GM12878 (cell line): ENCODE data around the gene PHRF1. TPM values are rescaled to one million over a fixed set of nuclear protein-coding genes. Genes with fewer than 3 reads are reported as not detected.

Experiments
- ATAC-seq: fragments of 200-7000 bp; cut with Tn5 transposase; 3 replicates; pipeline ENCODE4 v1.9.1; 2020; ENCODE audit warnings: mild to moderate bottlenecking, moderate library complexity
- BruUV-seq: library from RNA; stranded (reverse); fragments of 400-500 nt; replicated peaks from 2 replicates; lab custom pipeline; 2021; lab: Mats Ljungman, UMichigan
- CTCF ChIA-PET: fragments of 300-600 bp; sonication (Branson Sonifier 250); formaldehyde crosslinking; extraction: SDS; loops from one replicate; lab custom pipeline; 2021; ENCODE audit warnings: inconsistent platforms; lab: Yijun Ruan, JAX
- POLR2A ChIA-PET: fragments of 350-600 bp; formaldehyde crosslinking; extraction: SDS; loops from one replicate; lab custom pipeline; 2021; ENCODE audit warnings: inconsistent platforms; lab: Charles Lee
- RAD21 ChIA-PET: fragments of 300-600 bp; sonication (Branson Sonifier 250); formaldehyde crosslinking; loops from one replicate; lab custom pipeline; 2023; ENCODE audit warnings: antibody characterized with exemption; ENCODE audit not compliant: unreplicated experiment; lab: Charles Lee
- SMC1A ChIA-PET: fragments of 300-600 bp; sonication (Branson Sonifier 250); formaldehyde crosslinking; loops from one replicate; lab custom pipeline; 2023; ENCODE audit not compliant: unreplicated experiment, uncharacterized antibody; lab: Charles Lee
- DNase-seq: peaks from one replicate; pipeline ENCODE4 v3.0.0-alpha.2; 2011; ENCODE audit warnings: low read depth, low spot score
- FAIRE-seq: peaks from 3 replicates; lab custom pipeline; 2011; peaks lifted over from hg19 to GRCh38; lab: Jason Lieb, UNC
- H2AFZ ChIP-seq: 2 replicates; pipeline ENCODE4 v1.6.0; 2011; ENCODE audit warnings: low read depth, low read length, control low read depth; ENCODE audit not compliant: control insufficient read depth
- H3K27ac ChIP-seq: 2 replicates; pipeline ENCODE4 v1.5.1; 2011; ENCODE audit warnings: control low read depth; ENCODE audit not compliant: control insufficient read depth, insufficient read depth
- H3K27me3 ChIP-seq, 2 experiments: replicated peaks in 1 of 2; 2 replicates each; pipeline versions ENCODE4 v1.6.0 to v1.6.1; 2011; ENCODE audit warnings: low read length in 1 of 2; ENCODE audit not compliant: control insufficient read depth in 2 of 2, insufficient read depth in 2 of 2
- H3K36me3 ChIP-seq, 2 experiments: 2 replicates each; pipeline ENCODE4 v1.5.1; 2011; ENCODE audit warnings: low read length in 1 of 2; ENCODE audit not compliant: control insufficient read depth in 2 of 2, insufficient read depth in 2 of 2
- H3K4me1 ChIP-seq: 2 replicates; pipeline ENCODE4 v1.6.1; 2011; ENCODE audit warnings: mild to moderate bottlenecking, low read length, moderate library complexity, mixed read lengths; ENCODE audit not compliant: control insufficient read depth, insufficient read depth
- H3K4me2 ChIP-seq: 2 replicates; pipeline ENCODE4 v1.6.0; 2011; ENCODE audit warnings: control low read depth; ENCODE audit not compliant: control insufficient read depth, insufficient read depth
- H3K4me3 ChIP-seq: fragments of 200-600 bp; sonication (generic); 2 replicates; pipeline ENCODE4 v1.5.1; 2016
- H3K79me2 ChIP-seq: 2 replicates; pipeline ENCODE4 v1.6.0; 2011; ENCODE audit warnings: low read length; ENCODE audit not compliant: control insufficient read depth, insufficient read depth
- H3K9ac ChIP-seq: 2 replicates; pipeline ENCODE4 v1.8.0; 2011; ENCODE audit warnings: low read length, control low read depth, mixed read lengths; ENCODE audit not compliant: control insufficient read depth, insufficient read depth
- H3K9me3 ChIP-seq: replicated peaks from 3 replicates; pipeline ENCODE4 v1.5.1; 2011; ENCODE audit warnings: mild to moderate bottlenecking, low read length; ENCODE audit not compliant: control insufficient read depth, insufficient read depth
- H4K20me1 ChIP-seq: 2 replicates; pipeline ENCODE4 v1.6.0; 2011; ENCODE audit not compliant: control insufficient read depth, insufficient read depth
- CREB1 ChIP-seq: IDR thresholded peaks from 2 replicates; pipeline ENCODE4 v1.6.1; 2012; ENCODE audit warnings: low read depth, mild to moderate bottlenecking, inconsistent platforms
- EP300 ChIP-seq, 2 experiments: fragments of 150-350 bp in 1 of 2; IDR thresholded peaks; 2 replicates each; pipeline ENCODE4 v1.6.1; 2011 to 2012; ENCODE audit warnings: low read depth in 2 of 2, low read length in 2 of 2, borderline replicate concordance in 1 of 2, improper control_type of control experiment in 1 of 2, inconsistent platforms in 1 of 2; ENCODE audit not compliant: control insufficient read depth in 1 of 2
- FOXM1 ChIP-seq: IDR thresholded peaks from 2 replicates; pipeline ENCODE4 v1.6.1; 2012; ENCODE audit warnings: low read depth, mild to moderate bottlenecking, inconsistent platforms, low read length, moderate library complexity
- RFX5 ChIP-seq: IDR thresholded peaks from 2 replicates; pipeline ENCODE4 v1.6.1; 2011; ENCODE audit warnings: low read depth, low read length, improper control_type of control experiment
- ZNF217 ChIP-seq: fragments of 450-650 bp; IDR thresholded peaks from 2 replicates; pipeline ENCODE4 v1.6.1; 2017; ENCODE audit warnings: antibody characterized with exemption, mild to moderate bottlenecking
- WGBS: methylation state at CpG from one replicate; pipeline ENCODE4 v1.1.6; 2016; ENCODE audit warnings: low lambda C conversion rate; ENCODE audit not compliant: insufficient replicate concordance, insufficient coverage; ENCODE audit errors: missing lambda C conversion rate; 5-methylcytosine and 5-hydroxymethylcytosine counted together
- in situ Hi-C: fragments of 300-500 bp; cut with MboI; formaldehyde crosslinking; loops from 9 replicates; pipeline ENCODE4 v1.14.3; 2018; ENCODE audit warnings: mixed read lengths
- intact Hi-C: fragments of 100-400 bp; cut with micrococcal nuclease; formaldehyde crosslinking; loops from one replicate; pipeline ENCODE4 v1.14.2; 2022; ENCODE audit not compliant: unreplicated experiment
- polyA plus RNA-seq, 11 experiments: library from polyadenylated mRNA; depleted of rRNA in 4 of 11; unstranded in 6 of 11; stranded (reverse) in 5 of 11; fragments of >200 nt; fragmentation: Nextera tagmentation in 4 of 11; fragmentation: Illumina TruSeq in 1 of 11; extraction: Ambion mirVana in 4 of 11; extraction: Trizol in 1 of 11; gene quantifications; 1 replicate in 1 of 11; 2 replicates in 10 of 11; pipeline versions ENCODE4 v1.2.1 to v1.2.3, GENCODE V29; 2011 to 2016; ENCODE audit warnings: inconsistent platforms in 2 of 11, missing spikeins in 2 of 11, low read depth in 1 of 11
- total RNA-seq, 4 experiments: library from RNA; depleted of rRNA in 3 of 4; stranded (reverse); fragments of >200 nt in 3 of 4; fragmentation: Illumina TruSeq in 1 of 4; extraction: Trizol in 1 of 4; gene quantifications; 2 replicates each; pipeline versions ENCODE4 v1.2.1 to v1.2.3, GENCODE V29; 2013 to 2021
- TF ChIP-seq, protein P1 (sequence below): IDR thresholded peaks from 2 replicates; pipeline ENCODE4 v1.6.1; 2011; ENCODE audit warnings: mild to moderate bottlenecking, low read depth, low read length, moderate library complexity; ENCODE audit not compliant: insufficient replicate concordance

Gene PHRF1
- total and polyA plus RNA-seq, 10 of the 15 experiments (the other 5 are each of a cell fraction or from before 2014, with no cell fraction given) = 0.13 to 43.5 (median 15.1) TPM

DNA sequence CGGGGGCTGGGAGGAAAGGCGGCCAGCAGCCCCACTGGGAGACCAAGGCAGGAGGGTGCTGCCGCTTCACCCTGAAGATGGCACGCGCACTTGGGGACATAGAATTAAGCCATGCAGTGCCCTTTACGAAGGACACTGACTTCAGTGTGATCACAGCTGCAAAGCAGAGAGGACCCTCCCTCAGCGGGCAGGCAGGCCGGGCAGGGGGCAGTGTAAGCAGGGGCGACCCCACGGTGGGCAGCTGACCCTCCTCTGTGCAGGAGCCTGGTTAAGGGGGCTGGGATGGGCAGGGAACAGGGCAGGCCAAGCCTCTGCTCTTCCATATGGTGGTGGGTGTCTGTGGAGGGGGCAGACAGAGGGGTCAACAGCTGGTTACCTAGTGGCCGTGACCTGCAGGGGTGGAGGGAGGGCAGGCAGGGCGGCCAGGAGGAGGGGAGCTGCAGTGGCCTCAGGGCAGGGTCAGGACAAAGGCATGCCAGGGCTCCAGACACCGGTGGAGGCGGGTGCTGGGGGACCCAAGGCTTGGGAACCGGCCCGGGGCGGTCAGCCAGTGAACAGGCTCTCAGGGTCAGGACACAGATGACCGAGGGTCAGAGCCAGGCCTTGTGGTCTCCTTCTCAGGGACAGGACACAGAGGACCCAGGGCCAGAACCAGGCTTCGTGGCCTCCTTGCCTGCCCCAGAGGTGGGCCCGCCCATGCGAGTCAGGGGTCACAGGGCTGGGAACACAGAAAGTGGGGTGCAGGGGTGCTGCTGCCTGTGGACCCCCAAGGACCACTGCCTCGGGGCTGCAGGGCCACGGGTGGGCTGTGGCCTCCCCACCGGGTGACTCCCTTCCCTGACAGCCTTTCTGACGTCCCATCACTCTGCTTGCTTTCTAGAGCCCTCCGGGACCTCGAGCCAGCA is 22.9 kb upstream of the PHRF1 start:
- Histone ChIP-seq H3K36me3 (no peaks in the 10 kb centered on the region), H4K20me1 (no peaks in the 10 kb centered on the region), H3K4me1 (no peaks in the 10 kb centered on the region), H3K79me2 (no peaks in the 10 kb centered on the region), H2AFZ (no peak overlapping the region), H3K9ac (no peak overlapping the region), H3K4me3 (no peak overlapping the region), H3K4me2 (no peak overlapping the region), H3K9me3 (no peaks in the 10 kb centered on the region), H3K27ac (no peak overlapping the region), H3K27me3 (peaks cover 0 to 5% of the 10 kb centered on the region in 2 experiments; a peak in 1 of 4 replicates)
- no TSS peak for BruUV-seq
- DNase-seq = no peak
- no peak for TF ChIP-seq CREB1
- TF ChIP-seq FOXM1 = no peak
- no peak for TF ChIP-seq RFX5
- no peak for TF ChIP-seq EP300 (IDR thresholded peaks at IDR 0.05; ENCODE audit: borderline replicate concordance in 1 of 2, control insufficient read depth in 1 of 2, low read depth in 2 of 2, low read length in 2 of 2)
- TF ChIP-seq, protein P1, sequence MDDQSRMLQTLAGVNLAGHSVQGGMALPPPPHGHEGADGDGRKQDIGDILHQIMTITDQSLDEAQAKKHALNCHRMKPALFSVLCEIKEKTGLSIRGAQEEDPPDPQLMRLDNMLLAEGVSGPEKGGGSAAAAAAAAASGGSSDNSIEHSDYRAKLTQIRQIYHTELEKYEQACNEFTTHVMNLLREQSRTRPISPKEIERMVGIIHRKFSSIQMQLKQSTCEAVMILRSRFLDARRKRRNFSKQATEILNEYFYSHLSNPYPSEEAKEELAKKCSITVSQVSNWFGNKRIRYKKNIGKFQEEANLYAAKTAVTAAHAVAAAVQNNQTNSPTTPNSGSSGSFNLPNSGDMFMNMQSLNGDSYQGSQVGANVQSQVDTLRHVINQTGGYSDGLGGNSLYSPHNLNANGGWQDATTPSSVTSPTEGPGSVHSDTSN = no peak
- no peak for TF ChIP-seq ZNF217
- WGBS = 66% methylated on average over 27 of the region's 27 CpGs
- RAD21 ChIA-PET = interaction anchor here (2.6 kb wide), 1 partner anchor 169 kb away, joined by 22 read pairs; no protein-coding TSS in a partner anchor
- intact Hi-C loops = no loop called here
- SMC1A ChIA-PET = no interaction called here
- no peak for FAIRE-seq
- POLR2A ChIA-PET = interaction anchor here (0.5 kb wide), 1 partner anchor 113 kb away, joined by 4 read pairs; no protein-coding TSS in a partner anchor
- in situ Hi-C loops = no loop called here
- CTCF ChIA-PET = interaction anchor here (1.2 to 1.4 kb wide), 2 partner anchors 15 to 243 kb away, joined by 3 read pairs; no protein-coding TSS in a partner anchor
- no peak for ATAC-seq
